HCT116 (cell line): ENCODE data around the gene CEBPB. TPM values are rescaled to one million over a fixed set of nuclear protein-coding genes. Genes with fewer than 3 reads are reported as not detected.
A peak's percentile ranks its signal among the peaks of the same experiment; 100 is the strongest.

Experiments
- ATAC-seq: fragments of 200-7000 bp; cut with Tn5 transposase; 2 replicates; pipeline ENCODE4 v1.9.1; 2020; ENCODE audit warnings: mild to moderate bottlenecking, moderate library complexity
- BruUV-seq: library from RNA; stranded (reverse); fragments of 400-500 nt; replicated peaks from 2 replicates; lab custom pipeline; 2021; lab: Mats Ljungman, UMichigan
- CTCF ChIA-PET: fragments of 300-600 bp; sonication (Branson Sonifier 250); formaldehyde crosslinking; loops from one replicate; lab custom pipeline; 2021; ENCODE audit warnings: antibody characterized with exemption; lab: Charles Lee
- POLR2A ChIA-PET: fragments of 300-600, 350-600 bp; sonication (Branson Sonifier 250); formaldehyde crosslinking; loops from one replicate; lab custom pipeline; 2021; ENCODE audit warnings: antibody characterized with exemption; lab: Charles Lee
- RAD21 ChIA-PET, 2 experiments: fragments of 300-600 bp; sonication (Branson Sonifier 250); formaldehyde crosslinking; loops; one replicate each; lab custom pipeline; 2023; ENCODE audit warnings: low total read pairs in 2 of 2; ENCODE audit not compliant: uncharacterized antibody in 2 of 2, unreplicated experiment in 2 of 2, low non-redundant PET in 1 of 2; lab: Charles Lee
- DNase-seq: peaks from one replicate; pipeline ENCODE4 v3.0.0-alpha.2; 2010; ENCODE audit warnings: low read depth, low spot score
- H2AFZ ChIP-seq: fragments of 200-600 bp; shearing (Covaris generic), sonication (generic); 2 replicates; pipeline ENCODE4 v1.6.1; 2017; ENCODE audit warnings: low read depth, mixed run types, mixed read lengths, antibody characterized with exemption, low read length; ENCODE audit not compliant: poor library complexity, severe bottlenecking
- H3K27ac ChIP-seq: 2 replicates; pipeline ENCODE4 v1.5.1; 2012; ENCODE audit warnings: low read depth, low read length
- H3K27me3 ChIP-seq: fragments of 200-600 bp; sonication (generic); 2 replicates; pipeline ENCODE4 v1.6.1; 2016; ENCODE audit warnings: mixed run types, low read length, mixed read lengths; ENCODE audit not compliant: insufficient read depth
- H3K36me3 ChIP-seq, 2 experiments: fragments of 200-500 bp in 1 of 2; fragments of 200-600 bp in 1 of 2; sonication (Bioruptor generic) in 1 of 2; sonication (generic) in 1 of 2; 2 replicates each; pipeline versions ENCODE4 v1.5.1 to v1.6.1; 2014 to 2016; ENCODE audit warnings: low read length in 2 of 2, inconsistent platforms in 1 of 2, mixed read lengths in 1 of 2, mixed run types in 1 of 2; ENCODE audit not compliant: insufficient read depth in 2 of 2, control insufficient read depth in 1 of 2
- H3K4me1 ChIP-seq, 2 experiments: fragments of 200-600 bp in 1 of 2; sonication (generic) in 1 of 2; 2 replicates each; pipeline versions ENCODE4 v1.5.1 to v1.6.1; 2012 to 2017; ENCODE audit warnings: low read length in 2 of 2, inconsistent platforms in 1 of 2, mild to moderate bottlenecking in 1 of 2, mixed read lengths in 1 of 2, mixed run types in 1 of 2, moderate library complexity in 1 of 2; ENCODE audit not compliant: insufficient read depth in 2 of 2, control insufficient read depth in 1 of 2
- H3K4me2 ChIP-seq: fragments of 200-600 bp; sonication (generic); 2 replicates; pipeline ENCODE4 v1.6.1; 2017; ENCODE audit warnings: mixed run types, low read length, mixed read lengths
- H3K4me3 ChIP-seq, 2 experiments: fragments of 200-600 bp in 1 of 2; sonication (generic) in 1 of 2; replicated peaks in 1 of 2; 2 replicates each; pipeline ENCODE4 v1.5.1; 2011 to 2016; ENCODE audit warnings: low read length in 2 of 2, control low read depth in 1 of 2, low read depth in 1 of 2, mild to moderate bottlenecking in 1 of 2, mixed read lengths in 1 of 2, mixed run types in 1 of 2
- H3K79me2 ChIP-seq: fragments of 200-600 bp; sonication (generic); 2 replicates; pipeline ENCODE4 v1.6.1; 2017; ENCODE audit warnings: mild to moderate bottlenecking, mixed run types, low read length, moderate library complexity, mixed read lengths; ENCODE audit not compliant: insufficient read depth
- H3K9ac ChIP-seq: fragments of 200-600 bp; sonication (generic); 2 replicates; pipeline ENCODE4 v1.6.1; 2016; ENCODE audit warnings: low read length, mixed read lengths
- H3K9me2 ChIP-seq: fragments of 200-600 bp; sonication (generic), shearing (Covaris generic); 2 replicates; pipeline ENCODE4 v1.6.1; 2017; ENCODE audit warnings: mixed run types, mild to moderate bottlenecking, moderate library complexity; ENCODE audit not compliant: insufficient read depth
- H3K9me3 ChIP-seq, 2 experiments: fragments of 200-500 bp in 1 of 2; fragments of 200-600 bp in 1 of 2; sonication (Bioruptor generic) in 1 of 2; sonication (generic) in 1 of 2; 2 replicates each; pipeline ENCODE4 v1.6.1; 2014 to 2017; ENCODE audit warnings: low read length in 2 of 2, mixed read lengths in 2 of 2, inconsistent platforms in 1 of 2, low read depth in 1 of 2, mild to moderate bottlenecking in 1 of 2, mixed run types in 1 of 2, moderate library complexity in 1 of 2; ENCODE audit not compliant: control insufficient read depth in 1 of 2, insufficient read depth in 1 of 2
- H4K20me1 ChIP-seq: fragments of 200-600 bp; sonication (generic), shearing (Covaris generic); 2 replicates; pipeline ENCODE4 v1.6.1; 2017; ENCODE audit warnings: mixed run types, mild to moderate bottlenecking, moderate library complexity; ENCODE audit not compliant: insufficient read depth
- CEBPB ChIP-seq: IDR thresholded peaks from 2 replicates; pipeline ENCODE4 v1.6.1; 2012; ENCODE audit warnings: low read depth
- ELF1 ChIP-seq: IDR thresholded peaks from 2 replicates; pipeline ENCODE4 v1.6.1; 2012; ENCODE audit warnings: low read depth, borderline replicate concordance
- EZH2 ChIP-seq: fragments of 200-600 bp; sonication (generic); IDR thresholded peaks from 2 replicates; pipeline ENCODE4 v1.6.1; 2017; ENCODE audit warnings: antibody characterized with exemption, mixed run types
- MAX ChIP-seq: IDR thresholded peaks from 2 replicates; pipeline ENCODE4 v1.6.1; 2012
- POLR2AphosphoS5 ChIP-seq: IDR thresholded peaks from 2 replicates; pipeline ENCODE4 v1.6.1; 2011; ENCODE audit warnings: mild to moderate bottlenecking, low read depth, low read length, moderate library complexity
- SP1 ChIP-seq: IDR thresholded peaks from 2 replicates; pipeline ENCODE4 v1.6.1; 2012; ENCODE audit warnings: low read depth
- ZFX ChIP-seq: fragments of 450-650 bp; IDR thresholded peaks from 2 replicates; pipeline ENCODE4 v1.6.1; 2017
- intact Hi-C: fragments of 100-400 bp; cut with micrococcal nuclease; formaldehyde crosslinking; loops from 2 replicates; pipeline ENCODE4 v1.10.0; 2022
- total RNA-seq: library from RNA; stranded (reverse); gene quantifications from one replicate; pipeline ENCODE4 v1.2.1, GENCODE V29; 2021; ENCODE audit not compliant: unreplicated experiment

CEBPB gene
- total RNA-seq, 1 experiment from 2014 or later, result 113 TPM

DNA sequence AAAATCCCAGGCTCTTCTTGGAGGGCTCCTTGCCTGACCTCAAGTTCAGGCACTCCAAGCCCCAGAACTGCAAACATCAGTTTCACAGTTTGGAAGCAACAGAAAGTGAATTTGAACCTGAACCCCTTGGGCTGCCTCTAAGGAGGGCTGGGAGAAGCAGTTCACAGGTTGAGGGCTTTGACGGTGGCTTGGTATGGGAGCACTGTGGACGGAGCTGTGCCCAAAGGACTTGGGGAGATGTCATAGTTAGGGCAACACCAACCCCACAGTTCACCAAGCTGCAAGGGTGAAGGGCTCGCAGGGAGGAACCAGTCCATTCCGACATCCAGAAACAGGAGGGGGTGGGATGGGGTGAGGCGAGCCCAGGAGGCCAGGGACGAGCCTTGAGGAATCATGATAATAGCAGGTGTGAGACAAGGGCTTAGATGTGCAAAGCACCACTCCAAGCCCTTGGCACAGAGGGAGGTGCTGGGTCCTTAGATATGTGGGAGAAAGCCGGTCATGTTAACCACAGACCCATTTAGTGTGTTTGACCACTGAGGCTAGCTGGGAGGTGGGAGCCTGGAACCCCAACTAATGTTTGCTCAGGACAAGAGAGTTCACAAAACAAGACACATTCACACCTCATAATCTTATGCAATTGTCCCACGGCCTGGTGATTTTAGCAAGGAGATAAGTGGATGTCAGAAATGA lies 4.3 kb downstream of the CEBPB start:
- intact Hi-C loops, result loop anchor here (5.0 kb wide), 1 partner anchor 87 kb away; no protein-coding TSS in a partner anchor

GRCh38 chr20:50195524-50196120 lies 5.0 kb downstream of the CEBPB start:
- H3K9ac ChIP-seq, result no peak overlapping the region
- DNase-seq, result no peak
- TF ChIP-seq POLR2AphosphoS5, result no peak
- TF ChIP-seq MAX, result no peak
- no peak for TF ChIP-seq EZH2
- TF ChIP-seq CEBPB, result no peak
- no peak for TF ChIP-seq ELF1
- TF ChIP-seq SP1, result no peak
- TF ChIP-seq ZFX, result no peak
- TF ChIP-seq, all 23 proteins: peak for 0
- ATAC-seq, result no peak
- Histone ChIP-seq H3K4me3 (no peak overlapping the region), H3K4me1 (peaks cover 13 to 19% of the 10 kb centered on the region in 2 experiments), H4K20me1 (peaks cover 7% of the 10 kb centered on the region; the same call in 1 of the 2 replicates), H3K4me2 (no peak overlapping the region), H3K27me3 (no peaks in the 10 kb centered on the region), H3K36me3 (peaks cover 0 to 4% of the 10 kb centered on the region in 2 experiments; a peak in 1 of 4 replicates), H3K9me2 (no peaks in the 10 kb centered on the region), H3K79me2 (peaks cover 26% of the 10 kb centered on the region), H3K27ac (no peak overlapping the region), H3K9me3 (no peaks in the 10 kb centered on the region), H2AFZ (no peak overlapping the region)
- ChIA-PET CTCF (no interaction called here), POLR2A (no interaction called here), RAD21 (no interaction called here)
- BruUV-seq, result no TSS peak
- intact Hi-C loops, result no loop called here

More for the DNA sequence above, 4.3 kb downstream of the CEBPB start:
- DNase-seq (no peak), ATAC-seq (no peak)
- H3K9ac ChIP-seq, result no peak overlapping the region
- no peaks in the 10 kb centered on the region for H3K9me2 ChIP-seq
- peaks cover 13 to 21% of the 10 kb centered on the region in 2 experiments for H3K4me1 ChIP-seq
- H3K79me2 ChIP-seq, result peaks cover 26% of the 10 kb centered on the region
- POLR2A ChIA-PET, result no interaction called here
- no peak for TF ChIP-seq ZFX
- peak; percentile 39; the same call in 1 of the 2 replicates for TF ChIP-seq POLR2AphosphoS5
- TF ChIP-seq, all 23 proteins: peak for 1
- Histone ChIP-seq H3K9me3 (no peaks in the 10 kb centered on the region), H2AFZ (no peak overlapping the region), H3K27ac (no peak overlapping the region), H3K36me3 (peaks cover 0 to 4% of the 10 kb centered on the region in 2 experiments; a peak in 1 of 4 replicates), H4K20me1 (peaks cover 7% of the 10 kb centered on the region; the same call in 1 of the 2 replicates), H3K4me3 (no peak overlapping the region), H3K4me2 (no peak overlapping the region), H3K27me3 (no peaks in the 10 kb centered on the region)
- ChIA-PET RAD21 (no interaction called here), CTCF (no interaction called here)
- BruUV-seq, result no TSS peak
